K562 (cell line): Measurements from ENCODE around the gene NHSL2. TPM values are rescaled to one million over a fixed set of nuclear protein-coding genes. Genes with fewer than 3 reads are reported as not detected.

Experiments
- CTBP1 ChIP-seq: fragments of 450-650 bp; IDR thresholded peaks from 2 replicates; pipeline ENCODE4 v1.6.1; 2016; ENCODE audit warnings: borderline replicate concordance
- ETV1 ChIP-seq: fragments of 450-650 bp; conservative IDR thresholded peaks from 2 replicates; pipeline ENCODE4 v1.6.1; 2016; ENCODE audit warnings: missing genetic modification characterization, control low read depth, low read depth, missing compliant biosample characterization
- FOXA3 ChIP-seq, 2 experiments: fragments of 450-650 bp in 1 of 2; sonication (generic) in 1 of 2; formaldehyde crosslinking; IDR thresholded peaks in 1 of 2; conservative IDR thresholded peaks in 1 of 2; 2 replicates each; pipeline versions ENCODE4 v1.4.0 to v1.8.0; 2020 to 2022; ENCODE audit warnings: mild to moderate bottlenecking in 2 of 2, missing genetic modification reagents in 1 of 2
- FOXK1 ChIP-seq: sonication (generic); formaldehyde crosslinking; IDR thresholded peaks from 2 replicates; pipeline ENCODE4 v1.8.0; 2022; ENCODE audit warnings: missing genetic modification reagents, mild to moderate bottlenecking, borderline replicate concordance
- GATAD2A ChIP-seq: fragments of 450-650 bp; IDR thresholded peaks from 2 replicates; pipeline ENCODE4 v1.6.1; 2017
- IRF2 ChIP-seq: sonication (generic); formaldehyde crosslinking; IDR thresholded peaks from 2 replicates; pipeline ENCODE4 v1.8.1; 2022; ENCODE audit warnings: mild to moderate bottlenecking, missing genetic modification reagents
- L3MBTL2 ChIP-seq: fragments of 450-650 bp; IDR thresholded peaks from 2 replicates; pipeline ENCODE4 v1.6.1; 2016; ENCODE audit warnings: mild to moderate bottlenecking, moderate library complexity
- ZBED1 ChIP-seq: IDR thresholded peaks from 2 replicates; pipeline ENCODE4 v1.6.1; 2014
- ZNF780A ChIP-seq: fragments of 250-450 bp; sonication (Bioruptor Pico); IDR thresholded peaks from 2 replicates; pipeline ENCODE4 v1.5.0; 2021; ENCODE audit warnings: mild to moderate bottlenecking
- polyA plus RNA-seq, 8 experiments: library from polyadenylated mRNA; depleted of rRNA in 4 of 8; stranded (reverse) in 5 of 8; unstranded in 3 of 8; fragments of >200 nt; fragmentation: Nextera tagmentation in 2 of 8; fragmentation: Illumina TruSeq in 1 of 8; extraction: Ambion mirVana in 2 of 8; extraction: Trizol in 1 of 8; gene quantifications; 2 replicates each; pipeline versions ENCODE4 v1.2.1 to v1.2.3, GENCODE V29; 2011 to 2014; ENCODE audit warnings: inconsistent platforms in 1 of 8, missing spikeins in 1 of 8
- total RNA-seq, 7 experiments: library from RNA; depleted of rRNA in 6 of 7; stranded (reverse); fragments of >200 nt in 6 of 7; fragmentation: Illumina TruSeq in 2 of 7; extraction: Trizol in 2 of 7; gene quantifications; 2 replicates each; pipeline versions ENCODE4 v1.2.1 to v1.2.3, GENCODE V29; 2011 to 2021; ENCODE audit warnings: low replicate concordance in 1 of 7
- TF ChIP-seq, protein P1 (sequence below): fragments of 250-450 bp; sonication (Bioruptor Pico); IDR thresholded peaks from 2 replicates; pipeline ENCODE4 v1.5.0; 2021; ENCODE audit warnings: mild to moderate bottlenecking, borderline replicate concordance
- TF ChIP-seq, protein P2 (sequence below): fragments of 250-450 bp; sonication (Bioruptor Pico); IDR thresholded peaks from 2 replicates; pipeline ENCODE4 v1.8.0; 2022; ENCODE audit warnings: inconsistent platforms, mild to moderate bottlenecking, moderate library complexity, borderline replicate concordance

Gene NHSL2
- total and polyA plus RNA-seq, 9 of the 15 experiments (the other 6 are each of a cell fraction or from before 2014, with no cell fraction given), result 0.02 TPM; not detected in 8

DNA sequence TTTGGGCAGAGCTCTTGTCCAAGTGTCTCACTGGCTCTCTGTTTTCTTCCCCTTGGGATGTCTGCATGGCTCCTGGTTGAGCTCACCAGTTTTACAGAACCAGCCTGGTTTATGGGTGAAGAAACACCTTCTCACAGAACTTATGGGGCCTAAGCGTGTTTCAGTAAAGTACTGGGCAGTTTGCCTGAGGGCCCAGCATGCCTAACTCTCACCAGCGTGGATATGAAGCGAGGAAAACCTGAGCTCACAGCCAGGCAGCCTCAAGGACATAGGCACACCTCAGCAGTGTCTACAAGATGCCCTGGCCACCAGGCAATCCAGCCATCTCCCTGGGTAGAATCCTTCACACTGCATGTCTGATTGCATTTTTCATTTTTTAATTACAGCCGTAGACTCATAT, 9.2 kb downstream of the NHSL2 start (continued):
- TF ChIP-seq, protein P1, sequence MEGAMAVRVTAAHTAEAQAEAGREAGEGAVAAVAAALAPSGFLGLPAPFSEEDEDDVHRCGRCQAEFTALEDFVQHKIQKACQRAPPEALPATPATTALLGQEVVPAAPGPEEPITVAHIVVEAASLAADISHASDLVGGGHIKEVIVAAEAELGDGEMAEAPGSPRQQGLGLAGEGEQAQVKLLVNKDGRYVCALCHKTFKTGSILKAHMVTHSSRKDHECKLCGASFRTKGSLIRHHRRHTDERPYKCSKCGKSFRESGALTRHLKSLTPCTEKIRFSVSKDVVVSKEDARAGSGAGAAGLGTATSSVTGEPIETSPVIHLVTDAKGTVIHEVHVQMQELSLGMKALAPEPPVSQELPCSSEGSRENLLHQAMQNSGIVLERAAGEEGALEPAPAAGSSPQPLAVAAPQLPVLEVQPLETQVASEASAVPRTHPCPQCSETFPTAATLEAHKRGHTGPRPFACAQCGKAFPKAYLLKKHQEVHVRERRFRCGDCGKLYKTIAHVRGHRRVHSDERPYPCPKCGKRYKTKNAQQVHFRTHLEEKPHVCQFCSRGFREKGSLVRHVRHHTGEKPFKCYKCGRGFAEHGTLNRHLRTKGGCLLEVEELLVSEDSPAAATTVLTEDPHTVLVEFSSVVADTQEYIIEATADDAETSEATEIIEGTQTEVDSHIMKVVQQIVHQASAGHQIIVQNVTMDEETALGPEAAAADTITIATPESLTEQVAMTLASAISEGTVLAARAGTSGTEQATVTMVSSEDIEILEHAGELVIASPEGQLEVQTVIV (CRISPR knock-in tag), result no peak
- no peak for TF ChIP-seq FOXA3 (CRISPR knock-in tag; conservative IDR thresholded peaks at IDR 0.05 in 1 of 2, IDR thresholded peaks at IDR 0.05 in 1 of 2)
- TF ChIP-seq L3MBTL2, result no peak
- TF ChIP-seq ZBED1, result no peak
- no peak for TF ChIP-seq FOXK1 (CRISPR knock-in tag)
- TF ChIP-seq ETV1 (tag), result no peak
- TF ChIP-seq IRF2 (CRISPR knock-in tag), result no peak
- TF ChIP-seq, protein P2, sequence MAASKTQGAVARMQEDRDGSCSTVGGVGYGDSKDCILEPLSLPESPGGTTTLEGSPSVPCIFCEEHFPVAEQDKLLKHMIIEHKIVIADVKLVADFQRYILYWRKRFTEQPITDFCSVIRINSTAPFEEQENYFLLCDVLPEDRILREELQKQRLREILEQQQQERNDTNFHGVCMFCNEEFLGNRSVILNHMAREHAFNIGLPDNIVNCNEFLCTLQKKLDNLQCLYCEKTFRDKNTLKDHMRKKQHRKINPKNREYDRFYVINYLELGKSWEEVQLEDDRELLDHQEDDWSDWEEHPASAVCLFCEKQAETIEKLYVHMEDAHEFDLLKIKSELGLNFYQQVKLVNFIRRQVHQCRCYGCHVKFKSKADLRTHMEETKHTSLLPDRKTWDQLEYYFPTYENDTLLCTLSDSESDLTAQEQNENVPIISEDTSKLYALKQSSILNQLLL, result no peak
- TF ChIP-seq CTBP1, result no peak
- no peak for TF ChIP-seq GATAD2A
- no peak for TF ChIP-seq ZNF780A (CRISPR knock-in tag)
